RCC 7860 (cell line): ENCODE data around the gene HBEGF.

ENCODE experiments used
- DNase-seq: peaks from one replicate; pipeline ENCODE4 v3.0.0-alpha.2; 2015; ENCODE audit warnings: low spot score
- FAIRE-seq: peaks from 2 replicates; lab custom pipeline; 2012; peaks lifted over from hg19 to GRCh38; lab: Jason Lieb, UNC

Gene HBEGF

DNA sequence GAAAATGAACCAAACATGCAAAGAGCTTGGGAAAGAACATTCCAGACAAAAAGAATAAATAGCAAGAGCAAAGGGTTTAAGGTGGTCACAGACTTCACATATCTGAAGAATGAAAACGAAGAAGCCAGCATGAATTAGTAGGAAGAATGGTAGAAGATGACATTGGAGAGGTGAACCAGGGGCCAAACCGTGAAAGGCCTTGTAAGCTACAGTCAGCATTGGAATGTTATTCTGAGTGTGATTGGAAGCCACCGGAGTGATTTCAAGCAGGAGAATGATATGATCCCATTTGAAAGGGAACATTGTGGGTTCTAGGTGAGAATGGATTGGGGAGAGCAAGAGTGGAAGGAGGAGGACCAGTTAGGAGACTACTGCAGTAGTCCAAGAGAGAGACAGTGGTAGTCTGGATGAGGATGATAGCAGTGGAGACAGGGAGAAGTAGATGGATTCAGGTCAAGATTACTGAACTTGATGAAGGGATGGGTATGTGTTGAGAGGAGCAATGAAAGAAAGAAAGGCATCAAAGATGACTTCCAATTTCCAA lies 36.6 kb downstream of the HBEGF start:
- no peak for FAIRE-seq

DNA sequence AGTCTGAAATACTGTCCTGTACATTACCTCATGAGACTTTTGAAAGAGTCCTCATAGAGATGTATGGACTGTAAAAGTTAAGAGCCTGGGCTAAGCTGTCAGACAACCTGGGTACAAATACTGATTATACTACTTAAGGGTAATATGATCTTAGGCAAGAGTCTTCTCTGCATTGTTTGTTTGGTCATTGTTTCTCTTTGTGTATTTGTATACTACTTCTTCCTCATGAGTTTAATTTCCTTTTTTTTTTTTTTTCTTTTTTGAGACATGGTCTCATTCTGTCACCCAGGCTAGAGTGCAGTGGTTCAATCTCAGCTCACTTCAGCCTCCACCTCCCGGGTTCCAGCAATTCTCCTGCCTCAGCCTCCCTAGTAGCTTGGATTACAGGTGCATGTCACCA lies 40.9 kb downstream of the HBEGF start:
- DNase-seq (no peak), FAIRE-seq (no peak)

More for the DNA sequence above, 36.6 kb downstream of the HBEGF start:
- DNase-seq: no peak

DNA sequence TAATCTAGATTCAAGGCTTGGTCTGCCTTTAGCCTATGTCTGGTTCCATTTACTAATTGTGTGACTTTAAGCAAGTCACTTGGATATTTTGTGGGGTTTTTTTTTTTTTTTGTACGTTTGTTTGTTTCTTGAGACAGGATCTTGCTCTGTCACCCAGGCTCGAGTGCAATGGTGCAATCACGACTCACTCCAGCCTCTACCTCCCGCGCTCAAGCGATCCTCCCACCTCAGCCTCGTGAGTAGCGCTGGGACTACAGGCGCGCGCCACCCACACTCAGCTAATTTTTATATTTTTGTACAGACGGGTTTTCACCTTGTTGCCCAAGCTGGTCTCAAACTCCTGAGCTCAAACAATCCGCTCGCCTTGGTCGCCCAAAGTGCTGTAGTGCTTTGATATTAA lies 42.4 kb downstream of the HBEGF start:
- FAIRE-seq (no peak), DNase-seq (no peak)

DNA sequence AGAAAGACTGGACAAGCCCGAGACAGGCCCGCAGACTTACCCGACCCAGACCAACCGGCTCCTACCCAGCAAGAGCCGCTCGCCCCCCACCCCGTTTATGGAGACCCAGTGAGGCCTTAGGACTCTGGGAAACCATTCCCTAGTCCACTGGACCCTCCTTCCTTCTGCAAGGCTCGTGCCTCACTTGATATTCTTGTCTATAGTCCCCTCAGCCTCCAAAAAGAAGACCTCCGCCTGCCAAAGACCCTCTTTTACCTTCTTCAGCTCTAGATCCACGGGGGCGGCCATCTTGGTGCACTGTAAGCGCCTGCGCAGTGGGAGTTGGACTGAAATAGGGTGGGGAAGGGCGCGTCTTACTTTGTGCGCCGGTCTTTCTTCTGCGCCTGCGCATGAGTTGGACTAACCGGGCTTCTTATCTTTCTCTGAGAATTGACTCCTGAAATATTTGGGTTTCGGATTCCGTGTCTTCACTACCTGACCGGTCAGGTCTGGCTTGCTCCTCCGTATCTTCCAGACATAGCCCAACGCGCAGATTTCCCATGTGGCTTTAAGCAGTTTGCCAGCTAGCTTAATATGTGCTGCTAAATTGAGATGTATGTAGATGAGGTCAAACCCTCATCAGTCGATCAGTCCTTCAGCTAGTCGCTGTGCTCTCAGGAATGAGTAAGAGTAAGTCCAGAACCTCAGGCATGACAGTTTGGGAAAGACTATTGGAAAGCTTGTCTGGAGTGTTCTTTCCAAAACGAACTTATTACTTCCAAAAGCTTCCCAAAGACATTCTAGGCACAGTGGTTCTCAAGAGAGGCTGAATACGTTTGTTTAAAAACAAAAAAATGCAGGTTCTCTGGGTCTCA lies 43.4 kb downstream of the HBEGF start, which contains the start of gene PFDN1:
TSS of gene PFDN1 (minus strand) at position 316 of the 854 bp plus-strand sequence. CDS start at position 288, 28 bp downstream.
- FAIRE-seq (peak; percentile 82), DNase-seq (peak; percentile 93)

DNA sequence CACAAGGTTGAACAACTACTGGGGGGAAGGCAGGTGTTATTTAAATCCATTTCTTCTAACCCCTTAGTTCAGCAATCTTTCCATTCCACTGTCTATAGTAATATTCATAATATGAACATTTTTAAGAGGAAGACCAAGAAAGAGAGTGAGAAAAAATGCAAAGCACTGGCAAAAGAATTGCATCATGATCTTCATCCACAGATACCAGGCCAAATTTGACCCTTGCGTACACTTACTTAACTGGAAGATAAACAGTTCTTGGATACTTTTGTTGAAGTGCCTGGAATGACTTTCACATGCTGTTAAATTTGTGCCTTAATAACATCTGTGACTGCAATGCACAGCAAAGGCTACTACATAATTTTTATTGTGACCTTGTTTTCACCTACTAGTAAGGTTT lies 45.3 kb downstream of the HBEGF start:
- FAIRE-seq (no peak), DNase-seq (no peak)

DNA sequence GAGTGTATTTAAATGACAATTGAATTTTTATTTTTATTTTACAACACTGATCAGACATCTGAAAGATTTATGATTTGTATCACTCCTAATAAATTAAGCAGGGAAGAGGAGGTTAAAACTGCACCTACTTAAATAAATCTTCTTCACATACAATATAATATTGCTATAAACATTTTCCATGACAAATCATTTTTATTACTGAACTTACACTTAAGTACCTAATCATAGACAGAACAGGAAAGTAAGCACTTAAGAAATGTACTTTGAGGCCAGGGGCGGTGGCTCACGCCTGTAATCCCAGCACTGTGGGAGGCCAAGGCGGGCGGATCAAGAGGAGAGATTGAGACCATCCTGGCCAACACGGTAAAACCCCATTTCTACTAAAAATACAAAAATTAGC lies 47.3 kb downstream of the HBEGF start:
- FAIRE-seq: no peak
- no peak for DNase-seq

DNA sequence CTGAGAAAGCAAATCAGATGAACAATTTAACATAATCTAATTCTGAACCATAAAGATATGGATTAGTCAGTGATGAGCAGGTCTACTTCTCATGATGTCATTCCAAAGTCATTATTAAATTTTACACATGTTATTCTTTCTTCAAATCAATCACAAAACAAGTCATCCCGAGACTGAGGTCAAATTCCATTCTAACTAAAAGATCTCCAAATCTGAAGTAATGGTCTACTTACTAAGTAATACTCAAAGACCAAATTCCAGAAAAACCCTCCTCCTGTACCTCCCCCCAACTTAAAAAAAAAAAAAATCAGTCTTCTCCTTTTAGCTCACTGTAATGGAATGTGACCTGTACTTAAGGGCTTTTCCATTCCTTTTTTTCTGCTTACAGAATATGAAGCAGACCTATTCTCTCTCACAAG lies 48.2 kb downstream of the HBEGF start:
- FAIRE-seq (peak; percentile 92), DNase-seq (peak; percentile 95)

- DNase-seq: no peak
- no peak for FAIRE-seq
Measured at GRCh38 chr5:140297283-140297682, 49.1 kb downstream of the HBEGF start.

DNA sequence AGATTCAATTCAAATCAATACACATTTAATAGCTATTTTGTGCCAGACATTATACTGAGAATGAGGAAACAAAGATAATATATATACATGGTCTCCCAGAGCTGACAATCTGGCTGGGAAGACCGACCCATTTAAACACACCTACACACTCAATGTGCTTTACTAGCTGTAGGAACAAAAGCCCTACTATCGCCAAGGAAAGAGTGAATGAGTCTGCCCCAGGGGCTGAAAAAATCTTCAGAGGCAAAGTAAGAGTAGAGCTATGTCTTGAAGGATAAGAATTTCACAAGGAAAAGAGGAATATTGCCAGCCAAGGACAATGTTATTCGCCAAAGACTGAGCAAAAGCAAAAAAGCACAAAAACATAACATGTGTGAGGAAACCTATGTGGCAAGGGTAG lies 50.1 kb downstream of the HBEGF start:
- FAIRE-seq: no peak
- DNase-seq: no peak

DNA sequence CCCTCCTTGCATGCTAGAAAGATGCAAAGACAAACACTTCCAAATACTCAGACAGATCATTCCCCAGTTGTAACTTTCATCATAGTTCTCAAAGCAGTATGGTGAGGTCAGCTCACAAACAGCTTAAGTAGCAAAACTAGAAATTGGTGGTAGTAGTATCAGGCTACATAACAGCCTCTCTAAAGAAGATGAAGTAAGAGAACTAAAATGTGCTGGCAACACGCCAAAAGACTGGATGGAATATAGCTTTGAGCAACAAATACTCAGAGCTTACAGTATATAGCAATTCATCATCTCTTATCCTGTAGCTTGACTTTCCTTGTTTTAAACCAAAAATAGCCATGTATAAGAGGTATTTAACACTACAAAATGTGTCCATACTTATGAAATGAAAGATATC lies 51.0 kb downstream of the HBEGF start:
- DNase-seq (peak; percentile 98), FAIRE-seq (peak; percentile 89)

DNA sequence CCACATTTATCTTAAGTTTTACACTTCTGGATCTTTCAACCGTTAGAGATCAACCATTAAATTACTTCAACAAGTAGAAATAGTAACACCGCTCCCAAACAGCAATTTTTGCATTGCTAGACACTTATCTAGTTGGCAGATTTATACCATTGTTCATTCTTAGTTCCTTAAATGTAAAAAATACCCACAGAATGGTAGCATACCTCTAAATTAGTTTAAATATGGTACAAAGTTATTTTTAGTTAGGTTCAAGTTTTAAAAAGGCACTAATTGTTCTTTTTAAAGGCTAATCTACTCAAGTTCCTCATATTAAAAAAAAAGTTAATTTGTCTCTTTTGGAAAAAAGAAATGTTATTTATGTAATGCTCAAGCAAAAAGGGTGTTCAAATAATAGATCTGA lies 51.6 kb downstream of the HBEGF start:
- FAIRE-seq: no peak
- DNase-seq: no peak

DNA sequence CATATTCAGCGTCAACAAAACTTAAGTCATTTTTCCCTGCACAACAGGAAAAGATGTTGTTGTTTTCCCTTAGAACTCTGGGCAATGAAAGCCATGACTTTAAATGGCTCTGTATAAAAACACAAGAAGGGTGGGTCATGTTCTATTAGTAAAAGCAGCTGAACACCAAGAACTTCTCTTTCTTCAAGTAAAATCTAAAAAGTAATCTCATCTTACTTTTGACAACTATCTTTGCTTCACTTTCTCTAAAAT lies 52.6 kb downstream of the HBEGF start:
- FAIRE-seq (no peak), DNase-seq (no peak)

DNA sequence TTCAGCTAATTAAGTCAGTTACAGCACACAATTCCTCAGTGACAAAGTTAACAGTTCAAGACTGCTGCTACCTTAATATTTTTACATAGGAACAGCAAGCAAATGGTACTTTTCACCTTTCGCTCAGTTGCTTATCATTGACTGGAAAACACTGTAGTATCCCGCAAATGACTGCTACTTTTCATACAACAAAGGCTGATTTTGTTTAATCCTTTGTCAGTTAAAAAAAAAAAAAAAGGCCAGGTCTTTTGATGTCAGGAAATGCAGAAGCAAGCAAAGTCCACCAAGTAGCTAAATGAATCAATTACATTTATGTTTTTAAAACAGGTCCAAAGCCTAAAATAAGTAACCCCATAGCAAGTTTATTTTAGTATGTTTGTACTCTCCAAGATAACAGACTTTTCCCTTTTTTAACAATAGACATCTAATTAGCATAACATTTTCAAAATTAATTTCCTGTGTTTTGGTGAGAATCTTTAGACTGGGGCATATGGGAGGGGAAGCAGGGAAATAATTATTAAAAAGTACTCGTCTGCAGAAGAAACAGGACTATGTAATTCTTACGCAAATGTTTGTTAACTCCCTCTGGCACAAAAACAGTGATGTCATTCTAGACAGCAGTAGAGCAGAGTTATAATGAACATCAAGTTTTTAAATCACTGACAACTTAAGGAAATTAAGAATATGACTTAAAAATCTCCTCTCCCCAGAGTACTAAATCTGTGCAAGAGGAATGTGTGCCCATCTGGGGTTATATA lies 53.1 kb downstream of the HBEGF start:
- FAIRE-seq (no peak), DNase-seq (no peak)

- FAIRE-seq: no peak
Measured at GRCh38 chr5:140292212-140293036, 54.0 kb downstream of the HBEGF start.

GRCh38 chr5:140287801-140288521 lies 58.4 kb downstream of the HBEGF start:
- no peak for DNase-seq
- no peak for FAIRE-seq

More at GRCh38 chr5:140292212-140293036, 54.0 kb downstream of the HBEGF start:
- DNase-seq: peak; percentile 30

GRCh38 chr5:140286424-140286823 lies 60.0 kb downstream of the HBEGF start:
- DNase-seq (no peak), FAIRE-seq (no peak)

- DNase-seq (no peak), FAIRE-seq (no peak)
Measured at GRCh38 chr5:140284013-140284412, 62.4 kb downstream of the HBEGF start.
